ENCODE results near the gene CSPG4. TPM values are rescaled to one million over a fixed set of nuclear protein-coding genes. Genes with fewer than 3 reads are reported as not detected.
A peak's percentile ranks its signal among the peaks of the same experiment; 100 is the strongest.

CSPG4 gene
- total and polyA plus RNA-seq, 2 of the 13 experiments (the other 11 are each of a cell fraction or from before 2014, with no cell fraction given), result 0.01 to 0.04 TPM

DNA sequence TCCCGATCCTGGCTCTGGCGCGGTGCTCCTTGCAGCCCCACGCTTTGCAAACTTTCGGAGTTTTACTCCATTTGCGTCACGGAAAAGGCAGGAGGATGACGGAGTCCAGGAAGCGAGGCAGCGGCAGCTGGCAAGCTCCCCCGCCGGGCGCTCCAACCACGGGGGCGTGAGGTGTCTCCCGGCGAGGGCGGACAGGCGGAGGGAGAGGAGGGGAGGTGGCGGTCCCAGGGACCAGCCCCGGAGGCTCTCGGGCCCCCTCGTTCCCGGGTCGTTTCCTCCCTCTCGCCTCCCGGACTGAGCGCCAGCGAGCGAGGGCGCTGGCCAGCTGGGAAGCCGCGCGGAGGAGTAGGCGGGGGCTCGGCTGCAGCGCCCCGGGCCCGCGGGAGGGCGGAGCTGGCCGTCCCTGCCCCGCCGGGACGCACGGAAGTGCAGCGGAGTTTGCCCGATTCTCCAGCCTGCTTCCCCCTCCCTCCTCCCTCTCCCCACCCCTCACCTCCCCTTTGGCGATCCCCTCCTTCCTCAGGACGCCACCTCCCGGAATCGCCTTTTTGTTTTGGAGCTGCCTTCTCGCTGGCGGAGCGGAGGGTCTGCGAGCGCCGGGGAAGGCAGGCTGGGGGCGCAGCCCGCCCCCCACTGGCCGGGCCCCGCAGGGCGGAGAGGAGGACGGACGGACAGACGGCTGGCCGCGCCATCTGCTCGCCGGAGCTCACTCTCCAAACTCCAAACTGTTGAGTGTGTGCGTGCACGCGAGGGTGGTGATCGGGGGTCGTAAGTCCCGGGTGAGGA lies 65.1 kb downstream of the CSPG4 start, which contains the start of gene SNX33 (continued):
- TF ChIP-seq TAF15 (IDR thresholded peaks at IDR 0.05; ENCODE audit: low read depth, low read length, poor library complexity, severe bottlenecking), result no peak
- TF ChIP-seq FOXP1 (IDR thresholded peaks at IDR 0.05), result no peak
- TF ChIP-seq FOXP1 (CRISPR knock-in tag; IDR thresholded peaks at IDR 0.05), result no peak
- TF ChIP-seq FOXM1 (CRISPR knock-in tag; IDR thresholded peaks at IDR 0.05), result no peak
- no peak for TF ChIP-seq ZNF773 (CRISPR knock-in tag; IDR thresholded peaks at IDR 0.05; ENCODE audit: borderline replicate concordance)
- TF ChIP-seq ZNF282 (IDR thresholded peaks at IDR 0.05; ENCODE audit: partially characterized antibody), result no peak
- no peak for TF ChIP-seq ZNF512 (CRISPR knock-in tag; IDR thresholded peaks at IDR 0.05)
- TF ChIP-seq, protein P1, sequence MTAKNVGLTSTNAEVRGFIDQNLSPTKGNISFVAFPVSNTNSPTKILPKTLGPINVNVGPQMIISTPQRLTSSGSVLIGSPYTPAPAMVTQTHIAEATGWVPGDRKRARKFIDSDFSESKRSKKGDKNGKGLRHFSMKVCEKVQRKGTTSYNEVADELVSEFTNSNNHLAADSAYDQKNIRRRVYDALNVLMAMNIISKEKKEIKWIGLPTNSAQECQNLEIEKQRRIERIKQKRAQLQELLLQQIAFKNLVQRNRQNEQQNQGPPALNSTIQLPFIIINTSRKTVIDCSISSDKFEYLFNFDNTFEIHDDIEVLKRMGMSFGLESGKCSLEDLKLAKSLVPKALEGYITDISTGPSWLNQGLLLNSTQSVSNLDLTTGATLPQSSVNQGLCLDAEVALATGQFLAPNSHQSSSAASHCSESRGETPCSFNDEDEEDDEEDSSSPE (CRISPR knock-in tag; IDR thresholded peaks at IDR 0.05), result peak; percentile 35; the same call in 1 of the 2 replicates
- TF ChIP-seq TRAFD1 (CRISPR knock-in tag; IDR thresholded peaks at IDR 0.05; ENCODE audit: borderline replicate concordance), result no peak
- peak; percentile 62; the same call in 1 of the 2 replicates for TF ChIP-seq TOPORS (CRISPR knock-in tag; IDR thresholded peaks at IDR 0.05)
- no peak for TF ChIP-seq NFRKB (IDR thresholded peaks at IDR 0.05)
- no peak for TF ChIP-seq MLLT10 (CRISPR knock-in tag; IDR thresholded peaks at IDR 0.05)
- TF ChIP-seq CHCHD3 (CRISPR knock-in tag; IDR thresholded peaks at IDR 0.05), result no peak
- peak; percentile 69; the same call in 1 of the 2 replicates for TF ChIP-seq ZBTB34 (CRISPR knock-in tag; IDR thresholded peaks at IDR 0.05)
- no peak for TF ChIP-seq ZNF136 (CRISPR knock-in tag; IDR thresholded peaks at IDR 0.05; ENCODE audit: low read depth)
- TF ChIP-seq SCMH1 (CRISPR knock-in tag; IDR thresholded peaks at IDR 0.05; ENCODE audit: borderline replicate concordance), result no peak
- no peak for TF ChIP-seq PRMT3 (CRISPR knock-in tag; IDR thresholded peaks at IDR 0.05; ENCODE audit: borderline replicate concordance, low read depth)
- no peak; the same call in 1 of the 2 replicates for TF ChIP-seq HOXA5 (CRISPR knock-in tag; IDR thresholded peaks at IDR 0.05)
- TF ChIP-seq, protein P2, sequence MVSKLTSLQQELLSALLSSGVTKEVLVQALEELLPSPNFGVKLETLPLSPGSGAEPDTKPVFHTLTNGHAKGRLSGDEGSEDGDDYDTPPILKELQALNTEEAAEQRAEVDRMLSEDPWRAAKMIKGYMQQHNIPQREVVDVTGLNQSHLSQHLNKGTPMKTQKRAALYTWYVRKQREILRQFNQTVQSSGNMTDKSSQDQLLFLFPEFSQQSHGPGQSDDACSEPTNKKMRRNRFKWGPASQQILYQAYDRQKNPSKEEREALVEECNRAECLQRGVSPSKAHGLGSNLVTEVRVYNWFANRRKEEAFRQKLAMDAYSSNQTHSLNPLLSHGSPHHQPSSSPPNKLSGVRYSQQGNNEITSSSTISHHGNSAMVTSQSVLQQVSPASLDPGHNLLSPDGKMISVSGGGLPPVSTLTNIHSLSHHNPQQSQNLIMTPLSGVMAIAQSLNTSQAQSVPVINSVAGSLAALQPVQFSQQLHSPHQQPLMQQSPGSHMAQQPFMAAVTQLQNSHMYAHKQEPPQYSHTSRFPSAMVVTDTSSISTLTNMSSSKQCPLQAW (CRISPR knock-in tag; IDR thresholded peaks at IDR 0.05), result no peak
- no peak for TF ChIP-seq NFIC (IDR thresholded peaks at IDR 0.05; ENCODE audit: low read length)
- TF ChIP-seq, protein P3, sequence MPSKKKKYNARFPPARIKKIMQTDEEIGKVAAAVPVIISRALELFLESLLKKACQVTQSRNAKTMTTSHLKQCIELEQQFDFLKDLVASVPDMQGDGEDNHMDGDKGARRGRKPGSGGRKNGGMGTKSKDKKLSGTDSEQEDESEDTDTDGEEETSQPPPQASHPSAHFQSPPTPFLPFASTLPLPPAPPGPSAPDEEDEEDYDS (CRISPR knock-in tag; IDR thresholded peaks at IDR 0.05), result no peak
- no peak for TF ChIP-seq SIX1 (CRISPR knock-in tag; IDR thresholded peaks at IDR 0.05; ENCODE audit: borderline replicate concordance)

Data from HepG2 (cell line).